Ovary (tissue), 9 donors: ENCODE measurements around the gene ST8SIA6. TPM values are rescaled to one million over a fixed set of nuclear protein-coding genes. Genes with fewer than 3 reads are reported as not detected.

Experiments used
- DNase-seq, 5 donors: peaks; one replicate each; pipeline ENCODE4 v3.0.0-alpha.2; 2019 to 2020
- H3K27ac ChIP-seq, 2 donors: fragments of 200-600 bp; one replicate each; pipeline versions ENCODE4 v1.5.1 to v1.8.0; 2019 to 2022
- H3K27me3 ChIP-seq: fragments of 200-600 bp; one replicate; pipeline ENCODE4 v1.8.0; 2022
- H3K36me3 ChIP-seq: fragments of 200-600 bp; sonication (generic); one replicate; pipeline ENCODE4 v1.5.1; 2019
- H3K4me1 ChIP-seq: one replicate; pipeline ENCODE4 v1.8.1; 2013; ENCODE audit warnings: mild to moderate bottlenecking, moderate library complexity; ENCODE audit not compliant: insufficient read depth
- H3K4me3 ChIP-seq: fragments of 200-600 bp; sonication (generic); one replicate; pipeline ENCODE4 v1.5.1; 2017
- H3K9me3 ChIP-seq, 2 donors: fragments of 200-600 bp in 1 of 2; sonication (generic) in 1 of 2; one replicate each; pipeline versions ENCODE4 v1.5.1 to v1.8.1; 2013 to 2019; ENCODE audit warnings: mild to moderate bottlenecking in 1 of 2, moderate library complexity in 1 of 2
- EP300 ChIP-seq: sonication (generic); formaldehyde crosslinking; IDR thresholded peaks from one replicate; pipeline ENCODE4 v1.6.1; 2017; ENCODE audit warnings: antibody characterized with exemption
- POLR2A ChIP-seq: fragments of 450-650 bp; IDR thresholded peaks from one replicate; pipeline ENCODE4 v1.6.1; 2017; ENCODE audit warnings: antibody characterized with exemption, mild to moderate bottlenecking, moderate library complexity
- WGBS, 3 donors: extraction: QIAGEN DNeasy Blood & Tissue Kit in 1 of 3; methylation state at CpG; one replicate each; pipeline versions ENCODE4 v1.1.5 to v1.1.7; 2013 to 2017; 5-methylcytosine and 5-hydroxymethylcytosine counted together
- intact Hi-C, 4 donors: fragments of 100-400 bp; cut with DNase I; formaldehyde crosslinking; loops; one replicate each; pipeline versions ENCODE4 v1.11.0 to v1.15.1; 2022 to 2023
- polyA plus RNA-seq, 2 donors: library from polyadenylated mRNA; stranded (reverse); fragments of 200-250 nt in 1 of 2; fragments of 350-450 nt in 1 of 2; fragmentation: Illumina TruSeq in 1 of 2; extraction: RNeasy Lipid Tissue Mini Kit (QIAGEN cat#74804) in 1 of 2; gene quantifications; one replicate each; pipeline ENCODE4 v1.2.3, GENCODE V29; 2013 to 2014
- total RNA-seq, 7 donors: library from RNA; depleted of rRNA in 2 of 7; stranded (reverse); fragments of >200 nt in 2 of 7; fragmentation: NEBNext Ultra II Directional in 3 of 7; extraction: Animal tissue kit (Norgen Biotek cat#: 25700) in 3 of 7; gene quantifications; one replicate each; pipeline versions ENCODE4 v1.1.0 to v1.2.4, GENCODE V29; 2016 to 2023
- TF ChIP-seq, protein P1 (sequence below), 3 donors: fragments of 450-650 bp in 2 of 3; fragments of 200-600 bp in 1 of 3; IDR thresholded peaks; one replicate each; pipeline versions ENCODE4 v1.5.1 to v1.8.0; 2016 to 2022; ENCODE audit warnings: antibody characterized with exemption in 3 of 3, mild to moderate bottlenecking in 1 of 3
- donor health status: DM: no; HTN: no; CAD: no; lungs with moderate emphysema.
- donor health status: DM: no; HTN: no; CAD: no.
- donor health status: Bipolar disorder and iron deficiency.
- donor health status: DM: yes; HTN: yes; CAD: no.
- donor health status: DM: no; HTN: no; CAD: no.
- donor health status: DM: yes; HTN: yes; CAD: no.

Gene ST8SIA6
- total and polyA plus RNA-seq, 9 donors, result 0.22 to 2.1 (median 0.95) TPM; not detected in 1

GRCh38 chr10:17473228-17473950 is 19.0 kb upstream of the ST8SIA6 start:
- intact Hi-C loops, result no loop called here

DNA sequence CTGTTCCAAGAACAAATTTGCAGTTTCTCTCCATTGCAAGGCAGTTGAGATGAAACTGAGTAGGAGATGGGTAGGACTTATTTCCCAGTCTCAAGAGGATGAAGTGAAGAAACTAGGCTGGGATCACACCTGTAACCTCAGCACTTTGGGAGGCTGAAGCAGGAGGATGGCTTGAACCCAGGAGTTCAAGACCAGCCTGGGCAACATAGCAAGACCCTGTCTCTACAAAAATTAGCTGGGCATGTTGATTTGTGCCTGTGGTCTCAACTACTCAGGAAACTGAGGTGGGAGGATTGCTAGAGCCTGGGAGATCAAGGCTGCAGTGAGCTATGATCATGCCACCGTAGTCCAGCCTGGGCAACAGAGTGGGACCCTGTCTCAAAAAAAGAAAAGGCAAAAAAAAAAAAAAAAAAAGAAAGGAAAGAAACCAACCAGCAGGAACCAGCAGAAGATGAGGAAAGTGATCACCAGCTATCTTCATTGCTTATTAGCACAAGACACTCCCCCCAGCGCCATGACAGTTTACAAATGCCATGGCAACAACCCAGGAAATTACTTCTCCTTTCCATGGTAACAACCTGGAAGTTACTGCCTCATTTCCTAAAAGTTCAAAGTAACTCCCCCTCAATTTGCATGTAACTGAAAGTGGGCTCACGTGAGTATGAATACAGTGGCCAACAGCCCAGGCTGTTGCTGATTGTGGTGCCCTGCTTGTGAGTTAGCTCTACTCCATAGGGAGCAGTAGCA is 18.3 kb upstream of the ST8SIA6 start:
- WGBS, 3 donors, result 82 to 95% (median 87%) methylated on average over 3 of the region's 3 CpGs
- Histone ChIP-seq H3K36me3 (no peaks in the 10 kb centered on the region), H3K4me1 (no peaks in the 10 kb centered on the region), H3K27ac (no peak overlapping the region), H3K9me3 (no peaks in the 10 kb centered on the region), H3K27me3 (no peaks in the 10 kb centered on the region), H3K4me3 (no peak overlapping the region)
- DNase-seq, result no peak
- TF ChIP-seq POLR2A, result no peak
- TF ChIP-seq EP300, result no peak
- TF ChIP-seq, protein P1, sequence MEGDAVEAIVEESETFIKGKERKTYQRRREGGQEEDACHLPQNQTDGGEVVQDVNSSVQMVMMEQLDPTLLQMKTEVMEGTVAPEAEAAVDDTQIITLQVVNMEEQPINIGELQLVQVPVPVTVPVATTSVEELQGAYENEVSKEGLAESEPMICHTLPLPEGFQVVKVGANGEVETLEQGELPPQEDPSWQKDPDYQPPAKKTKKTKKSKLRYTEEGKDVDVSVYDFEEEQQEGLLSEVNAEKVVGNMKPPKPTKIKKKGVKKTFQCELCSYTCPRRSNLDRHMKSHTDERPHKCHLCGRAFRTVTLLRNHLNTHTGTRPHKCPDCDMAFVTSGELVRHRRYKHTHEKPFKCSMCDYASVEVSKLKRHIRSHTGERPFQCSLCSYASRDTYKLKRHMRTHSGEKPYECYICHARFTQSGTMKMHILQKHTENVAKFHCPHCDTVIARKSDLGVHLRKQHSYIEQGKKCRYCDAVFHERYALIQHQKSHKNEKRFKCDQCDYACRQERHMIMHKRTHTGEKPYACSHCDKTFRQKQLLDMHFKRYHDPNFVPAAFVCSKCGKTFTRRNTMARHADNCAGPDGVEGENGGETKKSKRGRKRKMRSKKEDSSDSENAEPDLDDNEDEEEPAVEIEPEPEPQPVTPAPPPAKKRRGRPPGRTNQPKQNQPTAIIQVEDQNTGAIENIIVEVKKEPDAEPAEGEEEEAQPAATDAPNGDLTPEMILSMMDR (IDR thresholded peaks at IDR 0.05), result no peak
- intact Hi-C loops, result no loop called here

More at GRCh38 chr10:17473228-17473950, 19.0 kb upstream of the ST8SIA6 start:
- H3K27ac ChIP-seq, result no peak overlapping the region
- no peak for DNase-seq
- no peaks in the 10 kb centered on the region for H3K27me3 ChIP-seq
- no peaks in the 10 kb centered on the region for H3K36me3 ChIP-seq
- no peaks in the 10 kb centered on the region for H3K9me3 ChIP-seq
- 73 to 76% (median 74%) methylated on average over 11 of the region's 11 CpGs for WGBS, 3 donors
- no peak overlapping the region for H3K4me3 ChIP-seq
- TF ChIP-seq EP300 (no peak), POLR2A (no peak)
- TF ChIP-seq, protein P1 (IDR thresholded peaks at IDR 0.05), result no peak
- no peaks in the 10 kb centered on the region for H3K4me1 ChIP-seq

- TF ChIP-seq, protein P1 (IDR thresholded peaks at IDR 0.05), result no peak
- TF ChIP-seq POLR2A (no peak), EP300 (no peak)
- H3K4me1 ChIP-seq, result no peaks in the 10 kb centered on the region
- H3K9me3 ChIP-seq, result no peaks in the 10 kb centered on the region
- DNase-seq, result no peak
- intact Hi-C loops, result no loop called here
- no peaks in the 10 kb centered on the region for H3K27me3 ChIP-seq
- WGBS, 3 donors, result 93 to 96% (median 94%) methylated on average over 5 of the region's 5 CpGs
- H3K27ac ChIP-seq, result no peak overlapping the region
- H3K36me3 ChIP-seq, result no peaks in the 10 kb centered on the region
- H3K4me3 ChIP-seq, result no peak overlapping the region
These were observed 15.9 kb upstream of the ST8SIA6 start for GRCh38 chr10:17470246-17470645.

DNA sequence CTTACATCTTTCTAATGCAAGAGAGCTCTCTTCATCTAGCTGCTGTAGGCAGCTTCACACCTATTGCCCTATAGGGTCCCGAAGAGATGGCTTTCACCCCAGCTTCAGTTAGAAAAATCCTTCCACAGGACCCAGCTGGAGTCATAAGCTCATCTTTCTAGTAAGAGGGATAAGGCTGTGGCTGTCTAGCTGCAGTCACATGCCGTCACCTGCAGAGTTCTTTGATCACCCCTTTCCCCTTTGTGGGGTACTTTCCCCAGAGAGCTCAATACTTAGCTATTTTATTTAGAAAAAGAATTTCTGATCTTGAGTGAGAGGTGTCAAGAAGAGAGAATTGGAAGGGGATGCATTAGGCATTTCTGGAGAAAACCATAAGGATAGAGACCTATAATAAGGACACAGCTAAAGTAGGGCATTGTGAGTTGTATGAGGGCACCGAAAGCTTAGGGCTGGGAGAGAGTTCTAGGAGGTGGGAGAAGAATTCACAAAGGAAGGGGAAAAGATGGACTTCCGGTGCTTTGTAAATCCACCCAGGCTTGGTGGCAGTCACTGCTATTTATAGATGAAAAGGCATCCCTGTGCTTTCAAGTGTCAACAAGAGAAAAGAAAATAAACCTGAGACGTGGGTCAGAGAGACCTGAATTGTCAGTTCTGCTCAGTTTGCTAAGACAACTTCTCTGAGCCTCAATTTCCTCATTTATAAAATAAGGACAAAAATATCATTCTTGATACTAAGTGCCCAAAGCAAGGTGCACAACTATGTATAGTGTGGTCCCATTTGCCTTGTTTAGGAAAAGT is 11.1 kb upstream of the ST8SIA6 start:
- DNase-seq, result no peak
- intact Hi-C loops, result no loop called here
- Histone ChIP-seq H3K27ac (no peak overlapping the region), H3K9me3 (no peaks in the 10 kb centered on the region), H3K4me3 (no peak overlapping the region), H3K36me3 (no peaks in the 10 kb centered on the region), H3K4me1 (no peaks in the 10 kb centered on the region), H3K27me3 (no peaks in the 10 kb centered on the region)
- TF ChIP-seq EP300 (no peak), POLR2A (no peak)
- TF ChIP-seq, protein P1 (IDR thresholded peaks at IDR 0.05), result no peak
- WGBS, 3 donors, result 77 to 84% (median 84%) methylated on average over 5 of the region's 5 CpGs
